T-helper 2 cell treated with Interferon-gamma antibody and Interleukin-4, amounts not matched to agents 5 μg/mL and 100 μg/mL, for 36 hours (primary cell): Measurements from ENCODE around the gene TRAPPC2L.

Experiments
- DNase-seq: peaks from one replicate; pipeline ENCODE4 v3.0.0; 2021; ENCODE audit warnings: low spot score
- H3K27ac Mint-ChIP-seq: one replicate; pipeline ENCODE4 v1.8.0; 2021; ENCODE audit warnings: mild to moderate bottlenecking, mixed read lengths
- H3K27me3 Mint-ChIP-seq: one replicate; pipeline ENCODE4 v1.8.0; 2021; ENCODE audit warnings: low read depth, mixed read lengths
- H3K36me3 Mint-ChIP-seq: one replicate; pipeline ENCODE4 v1.8.0; 2021; ENCODE audit warnings: low read depth, mixed read lengths
- H3K4me1 Mint-ChIP-seq: one replicate; pipeline ENCODE4 v1.8.0; 2021; ENCODE audit warnings: low read depth, mixed read lengths
- H3K4me3 Mint-ChIP-seq: one replicate; pipeline ENCODE4 v1.8.0; 2022; ENCODE audit warnings: mild to moderate bottlenecking, moderate library complexity, mixed read lengths
- H3K9me3 Mint-ChIP-seq: one replicate; pipeline ENCODE4 v1.8.0; 2021; ENCODE audit warnings: mixed read lengths

TRAPPC2L gene

GRCh38 chr16:88866151-88866920 lies 9.4 kb downstream of the TRAPPC2L start, which contains the start of gene PABPN1L:
Gene PABPN1L, minus strand, starts transcription at chr16:88866660. Its CDS starts 54 bp downstream, at chr16:88866606.
- no peaks in the 10 kb centered on the region for H3K36me3 Mint-ChIP-seq
- no peak within 1 kb of the TSS for H3K4me3 Mint-ChIP-seq
- no peak for DNase-seq
- H3K9me3 Mint-ChIP-seq = no peaks in the 10 kb centered on the region
- no peak within 1 kb of the TSS for H3K27ac Mint-ChIP-seq
- H3K4me1 Mint-ChIP-seq = no peaks in the 10 kb centered on the region
- peaks cover 7% of the 10 kb centered on the region for H3K27me3 Mint-ChIP-seq

- H3K9me3 Mint-ChIP-seq = no peaks in the 10 kb centered on the region
- H3K4me3 Mint-ChIP-seq = no peak overlapping the region
- H3K27me3 Mint-ChIP-seq = peaks cover 8% of the 10 kb centered on the region
- H3K4me1 Mint-ChIP-seq = no peaks in the 10 kb centered on the region
- no peak overlapping the region for H3K27ac Mint-ChIP-seq
- no peak for DNase-seq
- no peaks in the 10 kb centered on the region for H3K36me3 Mint-ChIP-seq
Measured at GRCh38 chr16:88867581-88868246, 10.8 kb downstream of the TRAPPC2L start.

GRCh38 chr16:88868974-88869672 lies 12.2 kb downstream of the TRAPPC2L start:
- H3K4me1 Mint-ChIP-seq = no peaks in the 10 kb centered on the region
- DNase-seq = no peak
- no peak overlapping the region for H3K27ac Mint-ChIP-seq
- H3K9me3 Mint-ChIP-seq = no peaks in the 10 kb centered on the region
- H3K4me3 Mint-ChIP-seq = no peak overlapping the region
- peaks cover 8% of the 10 kb centered on the region for H3K27me3 Mint-ChIP-seq
- H3K36me3 Mint-ChIP-seq = no peaks in the 10 kb centered on the region

GRCh38 chr16:88869673-88869980 lies 12.7 kb downstream of the TRAPPC2L start:
- no peaks in the 10 kb centered on the region for H3K4me1 Mint-ChIP-seq
- H3K27me3 Mint-ChIP-seq = peaks cover 8% of the 10 kb centered on the region
- no peak overlapping the region for H3K27ac Mint-ChIP-seq
- no peaks in the 10 kb centered on the region for H3K9me3 Mint-ChIP-seq
- no peak for DNase-seq
- no peak overlapping the region for H3K4me3 Mint-ChIP-seq
- no peaks in the 10 kb centered on the region for H3K36me3 Mint-ChIP-seq

- Mint-ChIP-seq H3K4me1 (no peaks in the 10 kb centered on the region), H3K27me3 (peaks cover 9% of the 10 kb centered on the region), H3K9me3 (no peaks in the 10 kb centered on the region), H3K4me3 (no peak overlapping the region), H3K36me3 (no peaks in the 10 kb centered on the region), H3K27ac (no peak overlapping the region)
- no peak for DNase-seq
Measured at GRCh38 chr16:88870608-88871348, 13.9 kb downstream of the TRAPPC2L start.

GRCh38 chr16:88871349-88871702 lies 14.4 kb downstream of the TRAPPC2L start:
- H3K9me3 Mint-ChIP-seq = no peaks in the 10 kb centered on the region
- H3K27ac Mint-ChIP-seq = no peak overlapping the region
- no peaks in the 10 kb centered on the region for H3K36me3 Mint-ChIP-seq
- H3K4me1 Mint-ChIP-seq = no peaks in the 10 kb centered on the region
- no peak overlapping the region for H3K4me3 Mint-ChIP-seq
- H3K27me3 Mint-ChIP-seq = peaks cover 10% of the 10 kb centered on the region
- no peak for DNase-seq

- no peak for DNase-seq
- no peak overlapping the region for H3K27ac Mint-ChIP-seq
- no peaks in the 10 kb centered on the region for H3K9me3 Mint-ChIP-seq
- H3K4me1 Mint-ChIP-seq = no peaks in the 10 kb centered on the region
- peaks cover 10% of the 10 kb centered on the region for H3K27me3 Mint-ChIP-seq
- H3K4me3 Mint-ChIP-seq = no peak overlapping the region
- no peaks in the 10 kb centered on the region for H3K36me3 Mint-ChIP-seq
Measured at GRCh38 chr16:88871730-88872416, 14.9 kb downstream of the TRAPPC2L start.

- DNase-seq = no peak
- Mint-ChIP-seq H3K4me3 (no peak overlapping the region), H3K4me1 (no peaks in the 10 kb centered on the region), H3K9me3 (no peaks in the 10 kb centered on the region), H3K27ac (no peak overlapping the region), H3K36me3 (no peaks in the 10 kb centered on the region), H3K27me3 (peaks cover 10% of the 10 kb centered on the region)
Measured at GRCh38 chr16:88872650-88873331, 15.9 kb downstream of the TRAPPC2L start.

- Mint-ChIP-seq H3K9me3 (no peaks in the 10 kb centered on the region), H3K27ac (no peak overlapping the region), H3K4me3 (no peak overlapping the region), H3K27me3 (peaks cover 10% of the 10 kb centered on the region), H3K4me1 (no peaks in the 10 kb centered on the region), H3K36me3 (no peaks in the 10 kb centered on the region)
- no peak for DNase-seq
Measured at GRCh38 chr16:88874938-88875599, 18.1 kb downstream of the TRAPPC2L start.

GRCh38 chr16:88875703-88876234 lies 18.8 kb downstream of the TRAPPC2L start:
- Mint-ChIP-seq H3K4me1 (no peaks in the 10 kb centered on the region), H3K4me3 (no peak overlapping the region), H3K27me3 (peaks cover 7% of the 10 kb centered on the region), H3K27ac (no peak overlapping the region), H3K36me3 (no peaks in the 10 kb centered on the region), H3K9me3 (no peaks in the 10 kb centered on the region)
- no peak for DNase-seq

GRCh38 chr16:88876942-88877526 lies 20.1 kb downstream of the TRAPPC2L start:
- DNase-seq = no peak
- no peak overlapping the region for H3K27ac Mint-ChIP-seq
- H3K36me3 Mint-ChIP-seq = no peaks in the 10 kb centered on the region
- peaks cover 2% of the 10 kb centered on the region for H3K27me3 Mint-ChIP-seq
- H3K9me3 Mint-ChIP-seq = no peaks in the 10 kb centered on the region
- H3K4me1 Mint-ChIP-seq = no peaks in the 10 kb centered on the region
- H3K4me3 Mint-ChIP-seq = no peak overlapping the region

- DNase-seq = no peak
- Mint-ChIP-seq H3K36me3 (no peaks in the 10 kb centered on the region), H3K4me3 (no peak overlapping the region), H3K4me1 (peaks cover 5% of the 10 kb centered on the region), H3K27ac (no peak overlapping the region), H3K9me3 (no peaks in the 10 kb centered on the region), H3K27me3 (peaks cover 2% of the 10 kb centered on the region)
Measured at GRCh38 chr16:88877564-88878289, 20.8 kb downstream of the TRAPPC2L start.
